ENCODE results near the gene ALDH2. TPM values are rescaled to one million over a fixed set of nuclear protein-coding genes. Genes with fewer than 3 reads are reported as not detected.

ALDH2 gene
- total and polyA plus RNA-seq, 2 donors from 2014 or later: 178 to 318 TPM

GRCh38 chr12:111784953-111785352 lies 18.2 kb downstream of the ALDH2 start:
- H3K27me3 ChIP-seq (ENCODE audit: control insufficient read depth, insufficient read depth, low read length): no peaks in the 10 kb centered on the region
- intact Hi-C loops (cut with DNase I): no loop called here
- H3K9ac ChIP-seq (ENCODE audit: low read length in 3 of 3): no peak overlapping the region
- no peak overlapping the region for H3K4me3 ChIP-seq (ENCODE audit: low read length in 3 of 3)
- peaks cover 0 to 46% (median 29%) of the 10 kb centered on the region in 3 donors for H3K36me3 ChIP-seq (ENCODE audit: control insufficient read depth in 2 of 3, insufficient read depth in 3 of 3, low read length in 3 of 3)
- FAIRE-seq: no peak
- no peak overlapping the region for H3K27ac ChIP-seq (ENCODE audit: low read depth in 2 of 2, low read length in 2 of 2)
- peaks cover 0 to 7% (median 6%) of the 10 kb centered on the region in 3 donors for H3K4me1 ChIP-seq (ENCODE audit: control insufficient read depth in 2 of 3, insufficient read depth in 2 of 3, low read depth in 1 of 3, low read length in 3 of 3)
- no peak for DNase-seq
- TF ChIP-seq, protein P1, sequence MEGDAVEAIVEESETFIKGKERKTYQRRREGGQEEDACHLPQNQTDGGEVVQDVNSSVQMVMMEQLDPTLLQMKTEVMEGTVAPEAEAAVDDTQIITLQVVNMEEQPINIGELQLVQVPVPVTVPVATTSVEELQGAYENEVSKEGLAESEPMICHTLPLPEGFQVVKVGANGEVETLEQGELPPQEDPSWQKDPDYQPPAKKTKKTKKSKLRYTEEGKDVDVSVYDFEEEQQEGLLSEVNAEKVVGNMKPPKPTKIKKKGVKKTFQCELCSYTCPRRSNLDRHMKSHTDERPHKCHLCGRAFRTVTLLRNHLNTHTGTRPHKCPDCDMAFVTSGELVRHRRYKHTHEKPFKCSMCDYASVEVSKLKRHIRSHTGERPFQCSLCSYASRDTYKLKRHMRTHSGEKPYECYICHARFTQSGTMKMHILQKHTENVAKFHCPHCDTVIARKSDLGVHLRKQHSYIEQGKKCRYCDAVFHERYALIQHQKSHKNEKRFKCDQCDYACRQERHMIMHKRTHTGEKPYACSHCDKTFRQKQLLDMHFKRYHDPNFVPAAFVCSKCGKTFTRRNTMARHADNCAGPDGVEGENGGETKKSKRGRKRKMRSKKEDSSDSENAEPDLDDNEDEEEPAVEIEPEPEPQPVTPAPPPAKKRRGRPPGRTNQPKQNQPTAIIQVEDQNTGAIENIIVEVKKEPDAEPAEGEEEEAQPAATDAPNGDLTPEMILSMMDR (IDR thresholded peaks at IDR 0.05; ENCODE audit: borderline replicate concordance, extremely low read depth, insufficient read depth): no peak
- peaks cover 0 to 4% (median 0%) of the 10 kb centered on the region in 3 donors for H3K9me3 ChIP-seq (ENCODE audit: control insufficient read depth in 2 of 3, insufficient read depth in 1 of 3, low read length in 3 of 3)

DNA sequence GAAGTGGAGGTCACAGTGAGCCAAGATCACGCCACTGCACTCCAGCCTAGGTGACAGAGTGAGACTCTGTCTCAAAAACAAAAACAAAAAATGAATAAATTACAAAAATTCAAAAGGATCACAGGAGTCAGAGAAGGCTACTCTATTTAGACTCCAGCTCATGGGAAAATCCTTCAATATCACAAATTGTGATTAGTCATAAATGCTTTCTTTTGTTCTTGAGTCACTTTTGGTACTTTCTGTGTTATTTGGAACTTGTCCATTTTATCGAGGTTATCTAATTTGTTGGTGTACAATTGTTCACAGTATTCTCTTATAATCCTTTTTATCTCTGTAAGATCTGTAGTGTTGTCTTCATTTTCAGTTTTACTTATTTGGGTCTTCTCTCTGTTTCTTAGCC lies 18.9 kb downstream of the ALDH2 start:
- Histone ChIP-seq H3K27ac (ENCODE audit: low read depth in 2 of 2, low read length in 2 of 2) (no peak overlapping the region), H3K36me3 (ENCODE audit: control insufficient read depth in 2 of 3, insufficient read depth in 3 of 3, low read length in 3 of 3) (peaks cover 0 to 53% (median 34%) of the 10 kb centered on the region in 3 donors), H3K4me3 (ENCODE audit: low read length in 3 of 3) (no peak overlapping the region), H3K4me1 (ENCODE audit: control insufficient read depth in 2 of 3, insufficient read depth in 2 of 3, low read depth in 1 of 3, low read length in 3 of 3) (peaks cover 0 to 9% (median under 1%) of the 10 kb centered on the region in 3 donors), H3K9me3 (ENCODE audit: control insufficient read depth in 2 of 3, insufficient read depth in 1 of 3, low read length in 3 of 3) (peaks cover 0 to 4% (median 0%) of the 10 kb centered on the region in 3 donors), H3K27me3 (ENCODE audit: control insufficient read depth, insufficient read depth, low read length) (no peaks in the 10 kb centered on the region), H3K9ac (ENCODE audit: low read length in 3 of 3) (no peak overlapping the region)
- TF ChIP-seq, protein P1 (IDR thresholded peaks at IDR 0.05; ENCODE audit: borderline replicate concordance, extremely low read depth, insufficient read depth): no peak
- FAIRE-seq (no peak), DNase-seq (no peak)
- intact Hi-C loops (cut with DNase I): no loop called here

- Histone ChIP-seq H3K4me3 (ENCODE audit: low read length in 3 of 3) (no peak overlapping the region), H3K27ac (ENCODE audit: low read depth in 2 of 2, low read length in 2 of 2) (no peak overlapping the region), H3K9ac (ENCODE audit: low read length in 3 of 3) (no peak overlapping the region), H3K36me3 (ENCODE audit: control insufficient read depth in 2 of 3, insufficient read depth in 3 of 3, low read length in 3 of 3) (peaks cover 2 to 54% (median 39%) of the 10 kb centered on the region in 3 donors), H3K27me3 (ENCODE audit: control insufficient read depth, insufficient read depth, low read length) (no peaks in the 10 kb centered on the region), H3K9me3 (ENCODE audit: control insufficient read depth in 2 of 3, insufficient read depth in 1 of 3, low read length in 3 of 3) (no peaks in the 10 kb centered on the region), H3K4me1 (ENCODE audit: control insufficient read depth in 2 of 3, insufficient read depth in 2 of 3, low read depth in 1 of 3, low read length in 3 of 3) (peaks cover 0 to 25% (median 3%) of the 10 kb centered on the region in 3 donors)
- TF ChIP-seq, protein P1 (IDR thresholded peaks at IDR 0.05; ENCODE audit: borderline replicate concordance, extremely low read depth, insufficient read depth): peak; percentile 52
- no peak for FAIRE-seq
- intact Hi-C loops (cut with DNase I): no loop called here
- DNase-seq: peak in 1 of 5 donors; percentile 39
Measured at GRCh38 chr12:111788178-111788654, 21.5 kb downstream of the ALDH2 start.

DNA sequence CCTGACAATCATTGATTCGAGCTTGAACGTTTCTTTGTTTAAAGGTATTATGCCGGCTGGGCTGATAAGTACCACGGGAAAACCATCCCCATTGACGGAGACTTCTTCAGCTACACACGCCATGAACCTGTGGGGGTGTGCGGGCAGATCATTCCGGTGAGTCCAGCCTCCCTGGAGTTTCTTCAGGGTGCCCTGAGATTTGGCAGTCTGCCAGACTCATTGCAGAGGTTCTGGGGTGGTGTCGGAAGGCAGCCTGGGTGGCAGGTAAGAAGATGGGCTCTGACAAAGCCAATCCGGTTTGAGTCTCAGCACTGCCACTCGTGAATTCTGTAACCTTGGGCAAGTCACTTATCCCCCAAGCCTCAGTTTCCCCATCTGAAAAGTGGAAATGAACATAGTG lies 23.0 kb downstream of the ALDH2 start:
- FAIRE-seq (no peak), DNase-seq (no peak)
- no peak overlapping the region for H3K9ac ChIP-seq (ENCODE audit: low read length in 3 of 3)
- no peak overlapping the region for H3K4me3 ChIP-seq (ENCODE audit: low read length in 3 of 3)
- intact Hi-C loops (cut with DNase I): no loop called here
- TF ChIP-seq, protein P1 (IDR thresholded peaks at IDR 0.05; ENCODE audit: borderline replicate concordance, extremely low read depth, insufficient read depth): no peak
- H3K9me3 ChIP-seq (ENCODE audit: control insufficient read depth in 2 of 3, insufficient read depth in 1 of 3, low read length in 3 of 3): no peaks in the 10 kb centered on the region
- H3K4me1 ChIP-seq (ENCODE audit: control insufficient read depth in 2 of 3, insufficient read depth in 2 of 3, low read depth in 1 of 3, low read length in 3 of 3): peaks cover 0 to 25% (median 3%) of the 10 kb centered on the region in 3 donors
- no peaks in the 10 kb centered on the region for H3K27me3 ChIP-seq (ENCODE audit: control insufficient read depth, insufficient read depth, low read length)
- peaks cover 2 to 48% (median 35%) of the 10 kb centered on the region in 3 donors for H3K36me3 ChIP-seq (ENCODE audit: control insufficient read depth in 2 of 3, insufficient read depth in 3 of 3, low read length in 3 of 3)
- H3K27ac ChIP-seq (ENCODE audit: low read depth in 2 of 2, low read length in 2 of 2): no peak overlapping the region

Data from kidney (tissue), 14 donors.